Measurements from ENCODE around the gene TRIM71.

The TRIM71 gene

DNA sequence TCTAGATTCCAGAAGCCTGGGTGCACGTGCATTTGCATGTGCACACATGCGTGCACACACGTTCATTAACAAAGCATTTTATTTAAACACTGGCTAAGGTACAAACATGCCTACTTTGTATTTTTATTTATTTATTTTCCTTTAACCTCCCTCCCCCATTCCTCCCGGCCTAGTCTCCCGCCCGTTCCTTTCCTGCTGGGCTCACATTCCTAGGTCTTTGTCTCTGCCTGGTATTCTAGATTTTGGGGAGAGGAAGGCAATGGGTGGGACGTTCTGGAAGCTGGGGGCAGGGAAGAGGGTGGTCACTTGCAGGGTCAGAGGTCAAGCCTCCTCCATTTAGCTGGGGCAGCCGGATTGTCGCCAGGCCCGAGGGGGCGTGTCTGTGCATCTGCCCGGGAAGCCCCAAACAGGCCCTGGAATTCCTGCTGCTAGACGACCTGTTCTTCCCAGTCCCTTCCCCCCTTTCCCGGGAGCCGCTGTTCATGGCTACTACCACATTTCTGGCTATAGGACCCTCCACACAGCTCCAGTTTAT lies 51.8 kb downstream of the TRIM71 start:
- no peak for DNase-seq

- DNase-seq, result no peak
These were observed 52.7 kb downstream of the TRIM71 start for GRCh38 chr3:32870373-32871095.

- DNase-seq, result no peak
These were observed 53.5 kb downstream of the TRIM71 start for GRCh38 chr3:32871273-32871672.

DNA sequence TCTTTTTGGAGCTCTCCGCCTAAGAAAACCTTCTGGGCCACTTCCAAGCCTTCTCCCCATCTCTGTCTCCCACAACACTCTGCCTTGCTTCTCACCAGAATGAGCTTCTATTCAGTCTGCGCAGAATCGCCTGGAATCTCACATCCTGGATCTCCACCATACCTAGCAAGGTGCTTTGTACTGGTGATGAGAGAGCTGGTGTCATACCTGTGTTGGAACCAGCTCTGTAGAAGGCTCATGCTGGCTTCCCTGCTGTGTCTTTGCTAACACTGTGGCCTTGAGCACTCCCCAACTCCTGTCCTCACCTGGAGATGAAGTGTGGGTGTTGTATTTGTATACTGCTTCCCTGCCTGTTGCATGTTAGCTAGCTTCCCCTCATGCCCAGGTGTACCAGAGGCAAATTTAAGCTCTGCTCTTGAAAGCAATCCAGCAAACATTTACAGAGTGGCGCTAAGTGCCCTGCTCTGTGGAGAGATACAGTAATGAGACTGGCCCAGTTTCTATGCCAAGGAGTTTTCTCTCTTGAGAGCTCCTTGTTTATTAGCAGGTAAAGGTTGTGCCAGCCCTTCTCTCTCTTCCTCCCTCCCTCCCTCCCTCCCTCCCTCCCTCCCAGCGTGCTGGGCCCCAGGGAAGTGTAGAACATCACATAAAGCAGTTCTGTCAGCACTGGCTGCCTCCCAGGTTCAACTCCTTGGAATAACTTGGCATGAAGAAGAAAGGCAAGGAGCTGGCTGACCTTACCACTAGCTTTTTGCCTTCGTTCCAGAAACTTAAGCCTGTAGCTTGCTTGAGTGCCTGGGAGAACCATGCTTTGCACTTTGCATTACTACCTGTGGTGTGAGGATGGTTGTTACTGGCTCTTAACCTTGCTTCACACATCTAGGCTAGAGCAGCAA lies 54.9 kb downstream of the TRIM71 start:
- DNase-seq, result no peak

- DNase-seq, result no peak
These were observed 55.8 kb downstream of the TRIM71 start for GRCh38 chr3:32873531-32874130.

- no peak for DNase-seq
These were observed 59.1 kb downstream of the TRIM71 start for GRCh38 chr3:32876920-32877319.

GRCh38 chr3:32877598-32877997 lies 59.8 kb downstream of the TRIM71 start:
- no peak for DNase-seq

DNA sequence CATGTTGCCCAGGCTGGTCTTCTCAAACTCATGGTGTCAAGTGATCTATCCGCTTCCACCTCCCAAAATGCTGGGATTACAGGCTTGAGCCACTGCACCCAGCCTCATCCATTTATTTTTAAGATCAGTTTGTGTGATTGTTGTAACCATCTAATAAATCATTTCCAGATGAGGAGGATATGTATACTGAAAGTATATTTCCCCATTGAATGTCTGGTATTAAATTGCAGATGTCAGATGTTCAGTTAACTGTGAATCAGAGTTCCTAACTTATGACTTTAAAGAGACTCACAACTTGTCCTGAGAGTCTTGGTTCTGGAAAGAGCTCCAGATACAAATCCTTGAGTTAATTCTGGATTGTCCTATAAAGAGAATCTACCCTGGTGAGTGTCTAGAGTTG lies 62.4 kb downstream of the TRIM71 start:
- no peak for DNase-seq

DNA sequence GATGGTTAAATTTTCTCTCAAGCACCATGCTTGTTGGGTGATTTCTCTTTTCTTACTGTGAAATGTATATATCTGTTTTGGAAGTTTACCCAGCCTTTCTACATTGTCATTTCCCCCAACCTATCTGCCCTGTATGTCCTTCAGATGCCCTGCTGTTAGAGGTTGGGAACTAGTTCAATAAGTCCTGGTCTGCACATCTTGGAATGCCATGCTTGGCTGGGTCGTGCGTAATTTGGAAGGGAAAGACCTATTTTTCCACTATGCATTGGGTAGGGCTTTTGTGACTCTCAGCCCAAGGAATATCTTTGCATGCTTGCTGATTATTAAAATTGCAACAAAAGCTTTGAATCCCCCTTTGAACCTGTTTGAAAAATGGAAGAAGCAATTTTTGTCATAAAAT lies 63.8 kb downstream of the TRIM71 start:
- no peak for DNase-seq

- no peak for DNase-seq
These were observed 64.4 kb downstream of the TRIM71 start for GRCh38 chr3:32882189-32882588.

DNA sequence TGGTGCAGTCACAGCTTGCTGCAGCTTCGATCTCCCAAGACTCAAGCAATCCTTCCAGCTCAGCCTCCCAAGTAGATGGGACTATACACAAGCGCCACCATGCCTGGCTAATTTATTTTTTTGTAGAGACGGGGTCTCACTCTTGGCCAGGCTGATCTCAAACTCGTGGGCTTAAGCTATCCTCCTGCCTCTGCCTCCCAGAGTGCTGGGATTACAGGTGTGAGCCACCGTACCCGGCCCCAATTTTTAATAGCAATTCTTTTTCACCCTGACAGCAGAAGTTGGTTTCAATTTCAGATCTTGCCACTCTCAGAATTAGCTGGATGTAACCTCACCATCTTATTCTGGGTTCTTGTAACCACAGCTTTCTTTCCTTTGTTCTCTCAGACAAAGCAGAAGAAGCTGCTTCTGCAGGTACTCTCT lies 64.8 kb downstream of the TRIM71 start:
- no peak for DNase-seq

GRCh38 chr3:32883817-32884216 lies 66.0 kb downstream of the TRIM71 start:
- no peak for DNase-seq

- no peak for DNase-seq
These were observed 66.8 kb downstream of the TRIM71 start for GRCh38 chr3:32884591-32884990.

- DNase-seq, result no peak
These were observed 67.6 kb downstream of the TRIM71 start for GRCh38 chr3:32885283-32885901.

DNA sequence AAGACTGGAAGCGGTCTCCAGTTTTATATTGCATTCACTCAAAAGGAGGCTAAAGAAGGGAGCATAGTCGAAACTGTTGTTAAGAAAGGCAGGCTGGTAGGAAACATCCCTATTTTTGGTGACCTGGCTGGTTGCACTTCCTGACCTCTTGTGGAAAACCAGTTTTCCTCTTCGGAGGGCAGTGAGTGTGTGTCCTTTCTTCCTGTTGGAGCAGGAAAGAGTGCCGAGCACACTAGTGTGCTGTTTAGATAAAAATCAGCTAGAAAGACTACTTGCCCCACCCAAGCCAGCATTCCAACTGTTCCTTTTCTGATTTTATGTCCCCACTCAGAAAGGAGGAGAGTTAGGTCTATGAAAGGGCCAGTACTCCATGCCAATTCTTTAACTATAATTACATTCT lies 68.5 kb downstream of the TRIM71 start:
- DNase-seq, result no peak

DNA sequence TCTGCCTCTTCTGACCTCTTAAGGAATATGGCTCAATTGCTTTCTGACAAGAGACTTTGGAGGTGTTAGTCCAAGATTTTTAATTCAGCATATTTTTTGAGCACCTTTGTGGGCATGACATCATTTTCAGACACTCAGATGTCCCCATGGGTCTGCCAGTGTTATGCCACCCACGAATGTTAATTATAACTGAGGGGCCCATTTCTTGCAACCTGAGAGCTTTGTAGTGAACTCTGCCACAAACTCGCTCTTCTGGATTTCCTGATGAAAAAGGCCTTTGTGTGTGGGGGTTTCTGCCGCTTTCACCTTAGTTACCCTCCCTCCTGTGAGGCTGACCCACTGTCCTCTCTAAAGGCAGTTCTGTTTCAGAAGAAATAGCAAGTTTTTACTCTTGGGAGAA lies 69.1 kb downstream of the TRIM71 start:
- DNase-seq, result no peak

DNA sequence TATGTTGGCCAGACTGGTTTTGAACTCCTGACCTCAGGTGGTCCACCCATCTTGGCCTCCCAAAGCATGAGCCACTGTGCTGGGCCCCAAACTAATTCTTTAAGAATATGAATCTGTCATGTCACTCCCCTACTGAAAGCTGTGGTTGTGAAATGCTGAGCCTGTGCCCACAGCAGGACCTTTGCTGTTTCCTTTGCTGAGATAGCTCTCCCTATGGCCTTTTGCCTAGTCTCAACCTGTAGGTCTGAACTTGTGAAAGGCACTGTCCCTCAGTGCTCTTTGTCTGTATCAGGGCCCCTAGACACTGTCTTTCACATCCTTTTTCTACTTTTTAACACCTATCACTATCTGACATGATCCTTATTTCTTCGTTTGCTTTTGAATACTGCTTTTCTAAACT lies 70.9 kb downstream of the TRIM71 start:
- no peak for DNase-seq

- DNase-seq, result no peak
These were observed 72.9 kb downstream of the TRIM71 start for GRCh38 chr3:32890420-32891276.

GRCh38 chr3:32891365-32891764 lies 73.6 kb downstream of the TRIM71 start:
- DNase-seq, result no peak

- no peak for DNase-seq
These were observed 75.1 kb downstream of the TRIM71 start for GRCh38 chr3:32892625-32893598.

DNA sequence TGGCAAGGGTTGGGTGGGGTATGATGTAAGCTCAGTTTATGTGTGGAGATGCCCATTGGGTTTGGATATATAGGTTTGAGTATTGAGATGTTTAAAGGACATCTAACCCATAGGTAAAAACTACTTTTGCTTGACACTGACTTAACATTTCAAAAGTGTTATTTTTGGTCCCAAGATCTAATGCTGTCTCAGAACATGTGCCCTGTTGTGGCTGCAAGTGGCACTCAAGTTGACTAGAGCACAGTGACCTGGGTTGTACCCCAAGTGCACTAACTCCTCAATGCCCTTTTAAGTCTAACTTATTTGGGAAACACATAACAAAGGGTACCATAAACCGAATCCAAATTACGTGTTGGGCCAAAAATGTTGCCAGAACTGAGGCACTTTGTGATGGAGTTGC lies 77.2 kb downstream of the TRIM71 start:
- DNase-seq, result no peak
